ENCODE measurements around the gene TAC3. TPM values are rescaled to one million over a fixed set of nuclear protein-coding genes. Genes with fewer than 3 reads are reported as not detected.
"Not testable (repeated sequence)": the region's sequence is repeated elsewhere in the genome, so short reads cannot be mapped to it uniquely, and the experiment has no call there.

Gene TAC3
- total and polyA plus RNA-seq, 2 of the 8 experiments (the other 6 are each of a cell fraction or from before 2014, with no cell fraction given) = 9.7 to 45.3 TPM

DNA sequence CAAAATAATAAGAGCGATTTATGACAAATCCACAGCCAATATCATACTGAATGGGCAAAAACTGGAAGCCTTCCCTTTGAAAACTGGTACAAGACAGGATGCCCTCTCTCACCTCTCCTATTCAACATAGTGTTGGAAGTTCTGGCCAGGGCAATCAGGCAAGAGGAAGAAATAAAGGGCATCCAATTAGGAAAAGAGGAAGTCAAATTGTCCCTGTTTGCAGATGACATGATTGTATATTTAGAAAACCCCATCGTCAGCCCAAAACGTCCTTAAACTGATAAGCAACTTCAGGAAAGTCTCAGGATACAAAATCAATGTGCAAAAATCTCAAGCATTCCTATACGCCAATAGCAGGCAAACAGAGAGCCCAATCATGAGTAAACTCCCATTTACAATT lies 54.1 kb downstream of the TAC3 start:
- H3K27ac ChIP-seq (ENCODE audit: low read depth, low read length); H2BK12ac ChIP-seq (ENCODE audit: low read depth, low read length); H3K36me3 ChIP-seq (ENCODE audit: control insufficient read depth in 2 of 4, insufficient read depth in 4 of 4, low read length in 3 of 4); H3K56ac ChIP-seq (replicated peaks; ENCODE audit: insufficient read length, low read depth, low read length); H3K4me3 ChIP-seq (ENCODE audit: extremely low read depth in 1 of 4, insufficient read depth in 2 of 4, low read depth in 3 of 4, low read length in 4 of 4); H3K18ac ChIP-seq (ENCODE audit: extremely low read depth, low read length); H3K23me2 ChIP-seq (ENCODE audit: low read depth, low read length); H3K27me3 ChIP-seq (replicated peaks in 1 of 4; ENCODE audit: control insufficient read depth in 3 of 4, extremely low read depth in 1 of 4, insufficient read depth in 3 of 4, low read length in 3 of 4); H3K14ac ChIP-seq (ENCODE audit: insufficient read length); H2BK15ac ChIP-seq (ENCODE audit: low read length); H3K23ac ChIP-seq (ENCODE audit: insufficient read length); H2AFZ ChIP-seq (ENCODE audit: low read length); H3K9ac ChIP-seq (replicated peaks in 1 of 4; ENCODE audit: extremely low read depth in 1 of 4, low read depth in 3 of 4, low read length in 3 of 4); DNase-seq (ENCODE audit: low read depth in 1 of 2, low spot score in 2 of 2); H3K4me2 ChIP-seq (ENCODE audit: insufficient read depth in 1 of 2, low read depth in 2 of 2, low read length in 2 of 2); H3K79me1 ChIP-seq (ENCODE audit: low read depth, low read length); H2AK5ac ChIP-seq (ENCODE audit: low read depth, low read length); H3K4ac ChIP-seq (replicated peaks; ENCODE audit: insufficient read length, low read depth, low read length); H4K91ac ChIP-seq (replicated peaks; ENCODE audit: insufficient read length, low read length); H4K5ac ChIP-seq (ENCODE audit: insufficient read length, low read depth, low read length); H3K4me1 ChIP-seq (replicated peaks in 1 of 4; ENCODE audit: control insufficient read depth in 3 of 4, insufficient read depth in 4 of 4, low read length in 3 of 4); H3K79me2 ChIP-seq (ENCODE audit: control insufficient read depth in 1 of 2, insufficient read depth in 2 of 2, low read length in 2 of 2); H2BK20ac ChIP-seq (ENCODE audit: low read length); H4K20me1 ChIP-seq (replicated peaks in 1 of 2; ENCODE audit: control insufficient read depth in 1 of 2, insufficient read depth in 2 of 2, low read length in 2 of 2); FAIRE-seq; H2BK5ac ChIP-seq (ENCODE audit: low read depth, low read length); POLR2A ChIA-PET (ENCODE audit: partially characterized antibody); H4K8ac ChIP-seq (ENCODE audit: extremely low read depth, insufficient read depth, low read length); H2BK120ac ChIP-seq (replicated peaks; ENCODE audit: low read depth, low read length); CTCF ChIA-PET (ENCODE audit: partially characterized antibody): not testable (repeated sequence)
- 83% methylated on average over 4 of the region's 4 CpGs; no CpG with 5 or more reads in 1 of the 2 experiments for WGBS, 2 experiments (ENCODE audit: extremely low coverage in 1 of 2, insufficient coverage in 1 of 2, insufficient read length in 1 of 2, insufficient replicate concordance in 2 of 2, low coverage in 1 of 2, low lambda C conversion rate in 2 of 2, missing lambda C conversion rate in 1 of 2)
- H3K9me3 ChIP-seq (ENCODE audit: insufficient read depth in 2 of 2, low read depth in 1 of 2, low read length in 1 of 2) = peaks cover 21 to 27% of the 10 kb centered on the region in 2 experiments

Other genes with a start within 250 kb of the TAC3 start
- gene SDR9C7, start 82.1 kb downstream of the TAC3 start, total RNA-seq (2021; fragmentation: NEBNext Ultra II Directional; extraction: Animal tissue kit (Norgen Biotek cat#: 25700)) = not detected in 2 replicates
- 0.11 TPM in 1 of 2 replicates, not detected in the other for gene SDR9C7, start 82.1 kb downstream of the TAC3 start, polyA plus RNA-seq (2011; rRNA removed)
- 0.30 and 0.46 TPM in 2 replicates for gene RDH16, start 58.9 kb downstream of the TAC3 start, total RNA-seq (2021; fragmentation: NEBNext Ultra II Directional; extraction: Animal tissue kit (Norgen Biotek cat#: 25700))
- gene RDH16, start 58.9 kb downstream of the TAC3 start, polyA plus RNA-seq (2011; rRNA removed) = 0.79 and 0.93 TPM in 2 replicates
- gene ZBTB39, start 10.0 kb downstream of the TAC3 start, total RNA-seq (2021; fragmentation: NEBNext Ultra II Directional; extraction: Animal tissue kit (Norgen Biotek cat#: 25700)) = 24.5 and 25.0 TPM in 2 replicates
- gene ZBTB39, start 10.0 kb downstream of the TAC3 start, polyA plus RNA-seq (2011; rRNA removed) = 19.3 and 21.0 TPM in 2 replicates
- 0.52 and 0.54 TPM in 2 replicates for gene MYO1A, start 33.6 kb upstream of the TAC3 start, total RNA-seq (2021; fragmentation: NEBNext Ultra II Directional; extraction: Animal tissue kit (Norgen Biotek cat#: 25700))
- gene MYO1A, start 33.6 kb upstream of the TAC3 start, polyA plus RNA-seq (2011; rRNA removed) = 0.60 and 0.77 TPM in 2 replicates
- gene NEMP1, start 62.3 kb upstream of the TAC3 start, total RNA-seq (2021; fragmentation: NEBNext Ultra II Directional; extraction: Animal tissue kit (Norgen Biotek cat#: 25700)) = 41.6 and 43.2 TPM in 2 replicates
- 21.3 and 30.1 TPM in 2 replicates for gene NEMP1, start 62.3 kb upstream of the TAC3 start, polyA plus RNA-seq (2011; rRNA removed)
- 20.6 and 20.9 TPM in 2 replicates for gene NAB2, start 72.6 kb upstream of the TAC3 start, total RNA-seq (2021; fragmentation: NEBNext Ultra II Directional; extraction: Animal tissue kit (Norgen Biotek cat#: 25700))
- 23.5 and 30.8 TPM in 2 replicates for gene NAB2, start 72.6 kb upstream of the TAC3 start, polyA plus RNA-seq (2011; rRNA removed)
- 26.8 and 32.9 TPM in 2 replicates for gene STAT6, start 94.8 kb upstream of the TAC3 start, total RNA-seq (2021; fragmentation: NEBNext Ultra II Directional; extraction: Animal tissue kit (Norgen Biotek cat#: 25700))
- 38.7 and 52.2 TPM in 2 replicates for gene STAT6, start 94.8 kb upstream of the TAC3 start, polyA plus RNA-seq (2011; rRNA removed)
- 92.5 and 99.1 TPM in 2 replicates for gene LRP1, start 112.0 kb upstream of the TAC3 start, total RNA-seq (2021; fragmentation: NEBNext Ultra II Directional; extraction: Animal tissue kit (Norgen Biotek cat#: 25700))
- gene LRP1, start 112.0 kb upstream of the TAC3 start, polyA plus RNA-seq (2011; rRNA removed) = 35.3 and 59.0 TPM in 2 replicates
- gene LRP1-AS, start 131.1 kb upstream of the TAC3 start, total RNA-seq (2021; fragmentation: NEBNext Ultra II Directional; extraction: Animal tissue kit (Norgen Biotek cat#: 25700)) = not detected in 2 replicates
- not detected in 2 replicates for gene LRP1-AS, start 131.1 kb upstream of the TAC3 start, polyA plus RNA-seq (2011; rRNA removed)
- gene NXPH4, start 200.3 kb upstream of the TAC3 start, total RNA-seq (2021; fragmentation: NEBNext Ultra II Directional; extraction: Animal tissue kit (Norgen Biotek cat#: 25700)) = 1.7 and 1.8 TPM in 2 replicates
- gene NXPH4, start 200.3 kb upstream of the TAC3 start, polyA plus RNA-seq (2011; rRNA removed) = 0.92 and 1.4 TPM in 2 replicates
- 274 and 283 TPM in 2 replicates for gene SHMT2, start 213.2 kb upstream of the TAC3 start, total RNA-seq (2021; fragmentation: NEBNext Ultra II Directional; extraction: Animal tissue kit (Norgen Biotek cat#: 25700))
- gene SHMT2, start 213.2 kb upstream of the TAC3 start, polyA plus RNA-seq (2011; rRNA removed) = 520 and 847 TPM in 2 replicates
- gene STAC3, start 234.7 kb upstream of the TAC3 start, total RNA-seq (2021; fragmentation: NEBNext Ultra II Directional; extraction: Animal tissue kit (Norgen Biotek cat#: 25700)) = 1.3 and 1.9 TPM in 2 replicates
- gene STAC3, start 234.7 kb upstream of the TAC3 start, polyA plus RNA-seq (2011; rRNA removed) = 0.70 and 0.77 TPM in 2 replicates

Data from H1 (cell line).